PFSK-1 (cell line): ENCODE measurements around the gene GLI1.

Experiments used
- POLR2AphosphoS5 ChIP-seq: IDR thresholded peaks from 2 replicates; pipeline ENCODE4 v1.6.1; 2012; ENCODE audit warnings: low read depth, mild to moderate bottlenecking, control low read depth, low read length, moderate library complexity
- TF ChIP-seq, protein P1 (sequence below), 2 experiments: IDR thresholded peaks; 2 replicates each; pipeline versions ENCODE4 v1.6.1 to v1.8.0; 2011 to 2012; ENCODE audit warnings: low read depth in 2 of 2, low read length in 2 of 2, control low read depth in 1 of 2, inconsistent platforms in 1 of 2, mild to moderate bottlenecking in 1 of 2, moderate library complexity in 1 of 2; ENCODE audit not compliant: insufficient read depth in 1 of 2

DNA sequence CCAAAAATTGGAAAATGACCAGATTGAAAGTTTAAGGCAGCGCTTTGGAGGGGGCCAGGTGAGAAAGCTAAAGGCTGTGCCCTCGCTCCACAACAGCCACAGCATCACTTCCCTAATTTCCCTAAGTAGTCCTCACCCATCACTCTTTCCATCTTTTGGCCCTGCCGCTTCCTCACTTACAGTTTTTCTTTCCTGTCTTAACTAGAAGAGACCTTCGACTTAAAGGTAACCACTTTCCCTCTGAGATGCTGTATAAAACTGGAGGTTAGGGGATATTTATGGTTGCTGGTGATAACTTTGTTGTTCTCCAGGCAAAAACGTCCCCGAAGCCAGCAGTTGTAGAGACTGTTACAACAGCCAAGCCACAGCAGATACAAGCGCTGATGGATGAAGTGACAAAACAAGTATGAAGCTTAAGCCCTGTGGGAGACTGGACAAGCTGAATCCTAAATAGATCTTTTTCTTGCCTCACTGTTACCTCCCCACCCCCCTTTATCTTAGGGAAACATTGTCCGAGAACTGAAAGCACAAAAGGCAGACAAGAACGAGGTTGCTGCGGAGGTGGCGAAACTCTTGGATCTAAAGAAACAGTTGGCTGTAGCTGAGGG is 56.5 kb downstream of the GLI1 start:
- TF ChIP-seq POLR2AphosphoS5 = peak; percentile 33; the same call in 1 of the 2 replicates
- TF ChIP-seq, protein P1, sequence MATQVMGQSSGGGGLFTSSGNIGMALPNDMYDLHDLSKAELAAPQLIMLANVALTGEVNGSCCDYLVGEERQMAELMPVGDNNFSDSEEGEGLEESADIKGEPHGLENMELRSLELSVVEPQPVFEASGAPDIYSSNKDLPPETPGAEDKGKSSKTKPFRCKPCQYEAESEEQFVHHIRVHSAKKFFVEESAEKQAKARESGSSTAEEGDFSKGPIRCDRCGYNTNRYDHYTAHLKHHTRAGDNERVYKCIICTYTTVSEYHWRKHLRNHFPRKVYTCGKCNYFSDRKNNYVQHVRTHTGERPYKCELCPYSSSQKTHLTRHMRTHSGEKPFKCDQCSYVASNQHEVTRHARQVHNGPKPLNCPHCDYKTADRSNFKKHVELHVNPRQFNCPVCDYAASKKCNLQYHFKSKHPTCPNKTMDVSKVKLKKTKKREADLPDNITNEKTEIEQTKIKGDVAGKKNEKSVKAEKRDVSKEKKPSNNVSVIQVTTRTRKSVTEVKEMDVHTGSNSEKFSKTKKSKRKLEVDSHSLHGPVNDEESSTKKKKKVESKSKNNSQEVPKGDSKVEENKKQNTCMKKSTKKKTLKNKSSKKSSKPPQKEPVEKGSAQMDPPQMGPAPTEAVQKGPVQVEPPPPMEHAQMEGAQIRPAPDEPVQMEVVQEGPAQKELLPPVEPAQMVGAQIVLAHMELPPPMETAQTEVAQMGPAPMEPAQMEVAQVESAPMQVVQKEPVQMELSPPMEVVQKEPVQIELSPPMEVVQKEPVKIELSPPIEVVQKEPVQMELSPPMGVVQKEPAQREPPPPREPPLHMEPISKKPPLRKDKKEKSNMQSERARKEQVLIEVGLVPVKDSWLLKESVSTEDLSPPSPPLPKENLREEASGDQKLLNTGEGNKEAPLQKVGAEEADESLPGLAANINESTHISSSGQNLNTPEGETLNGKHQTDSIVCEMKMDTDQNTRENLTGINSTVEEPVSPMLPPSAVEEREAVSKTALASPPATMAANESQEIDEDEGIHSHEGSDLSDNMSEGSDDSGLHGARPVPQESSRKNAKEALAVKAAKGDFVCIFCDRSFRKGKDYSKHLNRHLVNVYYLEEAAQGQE (IDR thresholded peaks at IDR 0.05; ENCODE audit: insufficient read depth in 1 of 2, low read depth in 2 of 2, low read length in 2 of 2) = no peak
